ENCODE results near the gene MCHR1. TPM values are rescaled to one million over a fixed set of nuclear protein-coding genes. Genes with fewer than 3 reads are reported as not detected.
A peak's percentile ranks its signal among the peaks of the same experiment; 100 is the strongest.

Gene MCHR1
- total RNA-seq, 1 experiment from 2014 or later, result not detected

DNA sequence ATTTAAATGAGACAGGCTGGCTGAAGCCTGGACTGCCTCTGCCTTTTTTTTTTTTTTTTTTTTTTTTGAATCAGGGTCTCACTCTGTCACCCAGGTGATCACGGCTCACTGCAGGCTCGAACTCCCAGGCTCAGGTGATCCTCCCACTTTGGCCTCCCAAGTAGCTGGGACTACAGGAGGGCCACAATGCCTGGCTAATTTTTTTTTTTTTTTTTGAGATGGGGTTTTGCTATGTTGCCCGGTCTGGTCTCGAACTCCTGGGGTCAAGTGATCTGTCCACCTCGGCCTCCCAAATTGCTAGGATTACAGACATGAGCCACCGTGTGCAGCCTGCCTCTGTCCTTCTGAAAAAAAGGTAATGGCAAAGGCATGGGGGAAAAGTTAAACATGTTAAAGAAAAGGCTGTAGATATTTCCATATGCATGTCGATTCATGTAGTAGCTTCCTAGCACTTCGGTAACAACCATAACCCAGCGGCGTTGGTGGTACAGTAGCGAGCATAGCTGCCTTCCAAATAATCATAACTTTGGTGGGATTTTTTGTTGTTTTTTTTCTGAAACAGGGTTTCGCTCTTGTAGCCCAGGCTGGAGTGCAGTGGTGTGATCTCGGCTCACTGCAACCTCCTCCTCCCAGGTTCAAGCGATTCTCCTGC is 48.8 kb downstream of the MCHR1 start:
- POLR2A ChIA-PET, result interaction anchor here (0.7 to 1.7 kb wide), 7 partner anchors 16 to 943 kb away, joined by 3 to 5 read pairs (median 4); partner anchors contain the start of gene ST13
- BruUV-seq (replicated peaks), result no TSS peak
- intact Hi-C loops (cut with micrococcal nuclease), result no loop called here
- Mint-ChIP-seq H3K4me3 (ENCODE audit: unreplicated experiment) (no peak overlapping the region), H3K9me3 (ENCODE audit: unreplicated experiment) (no peaks in the 10 kb centered on the region), H3K4me1 (ENCODE audit: insufficient read depth, unreplicated experiment) (peaks cover 29% of the 10 kb centered on the region), H3K27me3 (ENCODE audit: insufficient read depth, unreplicated experiment) (no peaks in the 10 kb centered on the region), H3K36me3 (ENCODE audit: insufficient read depth, unreplicated experiment) (no peaks in the 10 kb centered on the region), H3K27ac (ENCODE audit: low read depth, unreplicated experiment) (peak overlapping the region; percentile 50)
- DNase-seq (ENCODE audit: unreplicated experiment), result no peak
- CTCF ChIA-PET, result interaction anchor here (0.6 to 2.5 kb wide), 2 partner anchors 45 to 212 kb away, joined by 3 to 9 read pairs; no protein-coding TSS in a partner anchor
- TF ChIP-seq, protein P1, sequence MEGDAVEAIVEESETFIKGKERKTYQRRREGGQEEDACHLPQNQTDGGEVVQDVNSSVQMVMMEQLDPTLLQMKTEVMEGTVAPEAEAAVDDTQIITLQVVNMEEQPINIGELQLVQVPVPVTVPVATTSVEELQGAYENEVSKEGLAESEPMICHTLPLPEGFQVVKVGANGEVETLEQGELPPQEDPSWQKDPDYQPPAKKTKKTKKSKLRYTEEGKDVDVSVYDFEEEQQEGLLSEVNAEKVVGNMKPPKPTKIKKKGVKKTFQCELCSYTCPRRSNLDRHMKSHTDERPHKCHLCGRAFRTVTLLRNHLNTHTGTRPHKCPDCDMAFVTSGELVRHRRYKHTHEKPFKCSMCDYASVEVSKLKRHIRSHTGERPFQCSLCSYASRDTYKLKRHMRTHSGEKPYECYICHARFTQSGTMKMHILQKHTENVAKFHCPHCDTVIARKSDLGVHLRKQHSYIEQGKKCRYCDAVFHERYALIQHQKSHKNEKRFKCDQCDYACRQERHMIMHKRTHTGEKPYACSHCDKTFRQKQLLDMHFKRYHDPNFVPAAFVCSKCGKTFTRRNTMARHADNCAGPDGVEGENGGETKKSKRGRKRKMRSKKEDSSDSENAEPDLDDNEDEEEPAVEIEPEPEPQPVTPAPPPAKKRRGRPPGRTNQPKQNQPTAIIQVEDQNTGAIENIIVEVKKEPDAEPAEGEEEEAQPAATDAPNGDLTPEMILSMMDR (IDR thresholded peaks at IDR 0.05; ENCODE audit: unreplicated experiment), result no peak

DNA sequence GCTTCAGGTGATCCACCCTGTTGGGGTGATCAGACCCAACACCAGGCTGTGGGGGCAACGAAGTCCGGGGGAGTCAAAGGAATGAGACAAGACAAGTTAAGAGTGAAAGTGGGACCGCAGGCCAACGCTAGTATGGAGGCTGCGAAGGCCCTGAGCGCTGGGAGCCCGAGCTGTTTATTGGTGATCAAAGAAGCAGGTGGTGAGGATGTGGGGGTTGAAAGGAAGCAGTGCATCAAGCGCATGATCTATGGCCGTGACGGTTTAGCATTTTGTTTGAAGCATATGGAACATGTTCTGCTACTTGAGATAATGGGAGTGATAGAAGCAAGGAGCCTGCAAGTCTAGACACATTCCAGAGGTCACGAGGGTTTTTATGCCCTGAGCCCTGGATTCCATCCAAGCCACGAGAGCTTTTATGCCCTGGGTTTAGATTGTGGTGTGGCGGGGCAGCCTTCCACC is 49.5 kb downstream of the MCHR1 start:
- ChIA-PET CTCF (interaction anchor here (0.6 to 2.5 kb wide), 2 partner anchors 46 to 1195 kb away, joined by 3 to 9 read pairs; no protein-coding TSS in a partner anchor), POLR2A (interaction anchor here (0.6 to 1.7 kb wide), 8 partner anchors 9 to 127 kb away, joined by 3 to 5 read pairs (median 4); partner anchors contain the start of gene ST13)
- TF ChIP-seq, protein P1 (IDR thresholded peaks at IDR 0.05; ENCODE audit: unreplicated experiment), result no peak
- Mint-ChIP-seq H3K36me3 (ENCODE audit: insufficient read depth, unreplicated experiment) (no peaks in the 10 kb centered on the region), H3K27ac (ENCODE audit: low read depth, unreplicated experiment) (peak overlapping the region; percentile 50), H3K9me3 (ENCODE audit: unreplicated experiment) (no peaks in the 10 kb centered on the region), H3K27me3 (ENCODE audit: insufficient read depth, unreplicated experiment) (no peaks in the 10 kb centered on the region), H3K4me1 (ENCODE audit: insufficient read depth, unreplicated experiment) (peaks cover 31% of the 10 kb centered on the region), H3K4me3 (ENCODE audit: unreplicated experiment) (no peak overlapping the region)
- intact Hi-C loops (cut with micrococcal nuclease), result no loop called here
- peak; percentile 28 for DNase-seq (ENCODE audit: unreplicated experiment)
- BruUV-seq (replicated peaks), result no TSS peak

DNA sequence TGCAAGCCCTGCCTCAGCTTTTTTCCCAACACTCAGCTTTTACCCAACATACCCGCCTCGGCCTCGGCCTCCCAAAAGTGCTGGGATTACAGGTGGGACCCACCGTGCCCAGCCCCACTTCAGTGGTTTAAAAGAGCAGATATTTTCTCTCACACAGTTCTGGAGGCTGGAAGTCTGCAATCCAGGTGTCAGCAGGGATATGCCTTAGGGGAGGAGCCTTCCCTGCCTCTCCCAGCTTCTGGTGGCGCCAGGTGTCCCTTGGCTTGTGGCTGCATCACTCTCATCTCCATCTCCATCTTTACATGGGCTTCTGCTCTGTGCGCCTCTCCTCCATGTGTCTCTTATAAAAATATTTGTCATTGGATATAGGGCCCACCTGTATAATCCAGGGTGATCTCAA is 50.0 kb downstream of the MCHR1 start:
- no peak overlapping the region for H3K4me3 Mint-ChIP-seq (ENCODE audit: unreplicated experiment)
- ChIA-PET CTCF (interaction anchor here (0.6 to 2.5 kb wide), 2 partner anchors 46 to 1195 kb away, joined by 3 to 9 read pairs; no protein-coding TSS in a partner anchor), POLR2A (interaction anchor here (0.6 to 1.7 kb wide), 6 partner anchors 9 to 127 kb away, joined by 3 to 5 read pairs (median 4); partner anchors contain the start of gene ST13)
- H3K9me3 Mint-ChIP-seq (ENCODE audit: unreplicated experiment), result no peaks in the 10 kb centered on the region
- no peak for DNase-seq (ENCODE audit: unreplicated experiment)
- no peaks in the 10 kb centered on the region for H3K36me3 Mint-ChIP-seq (ENCODE audit: insufficient read depth, unreplicated experiment)
- intact Hi-C loops (cut with micrococcal nuclease), result no loop called here
- BruUV-seq (replicated peaks), result no TSS peak
- TF ChIP-seq, protein P1 (IDR thresholded peaks at IDR 0.05; ENCODE audit: unreplicated experiment), result no peak
- peaks cover 31% of the 10 kb centered on the region for H3K4me1 Mint-ChIP-seq (ENCODE audit: insufficient read depth, unreplicated experiment)
- H3K27ac Mint-ChIP-seq (ENCODE audit: low read depth, unreplicated experiment), result peak overlapping the region; percentile 50
- H3K27me3 Mint-ChIP-seq (ENCODE audit: insufficient read depth, unreplicated experiment), result no peaks in the 10 kb centered on the region

Other genes with a start within 250 kb of the MCHR1 start
- gene MRTFA, start 42.8 kb upstream of the MCHR1 start, total RNA-seq (2022), result 47.2 and 52.7 TPM in 2 replicates
- gene SLC25A17, start 139.9 kb downstream of the MCHR1 start, total RNA-seq (2022), result 21.1 and 22.3 TPM in 2 replicates
- gene ST13, start 177.2 kb downstream of the MCHR1 start, total RNA-seq (2022), result 191 and 231 TPM in 2 replicates
- 33.1 and 47.2 TPM in 2 replicates for gene XPNPEP3, start 177.7 kb downstream of the MCHR1 start, total RNA-seq (2022)
- not detected in 2 replicates for gene DNAJB7, start 182.6 kb downstream of the MCHR1 start, total RNA-seq (2022)

Measured in MCF 10A (cell line).